Panc1 (cell line): ENCODE results near the gene SOCS2.

Source experiments
- POLR2AphosphoS5 ChIP-seq: IDR thresholded peaks from 2 replicates; pipeline ENCODE4 v1.6.1; 2012; ENCODE audit warnings: mild to moderate bottlenecking, low read depth, low read length, moderate library complexity
- TF ChIP-seq, protein P1 (sequence below): fragments of 450-650 bp; IDR thresholded peaks from 2 replicates; pipeline ENCODE4 v1.5.1; 2017; ENCODE audit warnings: mild to moderate bottlenecking
- TF ChIP-seq, protein P2 (sequence below), 2 experiments: IDR thresholded peaks; 2 replicates each; pipeline ENCODE4 v1.6.1; 2011 to 2012; ENCODE audit warnings: low read depth in 2 of 2, control low read depth in 1 of 2, low read length in 1 of 2, mild to moderate bottlenecking in 1 of 2, moderate library complexity in 1 of 2; ENCODE audit not compliant: insufficient read depth in 1 of 2

DNA sequence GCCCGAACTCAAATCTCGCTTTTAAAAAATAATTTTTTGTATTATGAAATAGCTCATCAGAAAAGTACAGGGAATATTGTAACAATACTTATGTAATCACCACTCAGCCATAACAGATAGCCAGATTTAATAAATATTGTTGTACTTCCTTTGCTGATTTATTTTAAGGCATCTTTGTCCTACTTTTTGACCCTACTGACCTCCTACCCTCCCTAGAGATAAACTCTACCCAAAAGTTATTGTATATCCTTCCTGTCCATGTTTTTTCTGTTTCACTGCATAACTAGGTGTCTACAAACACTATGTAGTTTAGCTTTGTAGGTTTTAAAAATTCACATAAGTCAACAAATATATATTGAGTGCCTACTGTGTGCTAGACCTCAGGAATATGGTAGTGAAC, 25.1 kb downstream of the SOCS2 start:
- TF ChIP-seq, protein P1, sequence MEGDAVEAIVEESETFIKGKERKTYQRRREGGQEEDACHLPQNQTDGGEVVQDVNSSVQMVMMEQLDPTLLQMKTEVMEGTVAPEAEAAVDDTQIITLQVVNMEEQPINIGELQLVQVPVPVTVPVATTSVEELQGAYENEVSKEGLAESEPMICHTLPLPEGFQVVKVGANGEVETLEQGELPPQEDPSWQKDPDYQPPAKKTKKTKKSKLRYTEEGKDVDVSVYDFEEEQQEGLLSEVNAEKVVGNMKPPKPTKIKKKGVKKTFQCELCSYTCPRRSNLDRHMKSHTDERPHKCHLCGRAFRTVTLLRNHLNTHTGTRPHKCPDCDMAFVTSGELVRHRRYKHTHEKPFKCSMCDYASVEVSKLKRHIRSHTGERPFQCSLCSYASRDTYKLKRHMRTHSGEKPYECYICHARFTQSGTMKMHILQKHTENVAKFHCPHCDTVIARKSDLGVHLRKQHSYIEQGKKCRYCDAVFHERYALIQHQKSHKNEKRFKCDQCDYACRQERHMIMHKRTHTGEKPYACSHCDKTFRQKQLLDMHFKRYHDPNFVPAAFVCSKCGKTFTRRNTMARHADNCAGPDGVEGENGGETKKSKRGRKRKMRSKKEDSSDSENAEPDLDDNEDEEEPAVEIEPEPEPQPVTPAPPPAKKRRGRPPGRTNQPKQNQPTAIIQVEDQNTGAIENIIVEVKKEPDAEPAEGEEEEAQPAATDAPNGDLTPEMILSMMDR: no peak
- TF ChIP-seq, protein P2, sequence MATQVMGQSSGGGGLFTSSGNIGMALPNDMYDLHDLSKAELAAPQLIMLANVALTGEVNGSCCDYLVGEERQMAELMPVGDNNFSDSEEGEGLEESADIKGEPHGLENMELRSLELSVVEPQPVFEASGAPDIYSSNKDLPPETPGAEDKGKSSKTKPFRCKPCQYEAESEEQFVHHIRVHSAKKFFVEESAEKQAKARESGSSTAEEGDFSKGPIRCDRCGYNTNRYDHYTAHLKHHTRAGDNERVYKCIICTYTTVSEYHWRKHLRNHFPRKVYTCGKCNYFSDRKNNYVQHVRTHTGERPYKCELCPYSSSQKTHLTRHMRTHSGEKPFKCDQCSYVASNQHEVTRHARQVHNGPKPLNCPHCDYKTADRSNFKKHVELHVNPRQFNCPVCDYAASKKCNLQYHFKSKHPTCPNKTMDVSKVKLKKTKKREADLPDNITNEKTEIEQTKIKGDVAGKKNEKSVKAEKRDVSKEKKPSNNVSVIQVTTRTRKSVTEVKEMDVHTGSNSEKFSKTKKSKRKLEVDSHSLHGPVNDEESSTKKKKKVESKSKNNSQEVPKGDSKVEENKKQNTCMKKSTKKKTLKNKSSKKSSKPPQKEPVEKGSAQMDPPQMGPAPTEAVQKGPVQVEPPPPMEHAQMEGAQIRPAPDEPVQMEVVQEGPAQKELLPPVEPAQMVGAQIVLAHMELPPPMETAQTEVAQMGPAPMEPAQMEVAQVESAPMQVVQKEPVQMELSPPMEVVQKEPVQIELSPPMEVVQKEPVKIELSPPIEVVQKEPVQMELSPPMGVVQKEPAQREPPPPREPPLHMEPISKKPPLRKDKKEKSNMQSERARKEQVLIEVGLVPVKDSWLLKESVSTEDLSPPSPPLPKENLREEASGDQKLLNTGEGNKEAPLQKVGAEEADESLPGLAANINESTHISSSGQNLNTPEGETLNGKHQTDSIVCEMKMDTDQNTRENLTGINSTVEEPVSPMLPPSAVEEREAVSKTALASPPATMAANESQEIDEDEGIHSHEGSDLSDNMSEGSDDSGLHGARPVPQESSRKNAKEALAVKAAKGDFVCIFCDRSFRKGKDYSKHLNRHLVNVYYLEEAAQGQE (IDR thresholded peaks at IDR 0.05; ENCODE audit: insufficient read depth in 1 of 2, low read depth in 2 of 2, low read length in 1 of 2): no peak
- TF ChIP-seq POLR2AphosphoS5: no peak
